NCI-H82 treated with DMSO at 0.1 percent for 48 hours (cell line): Measurements from ENCODE around the gene EHD4.

Experiments used
- DNase-seq: peaks from one replicate; lab custom pipeline; 2025; ENCODE audit not compliant: unreplicated experiment; lab: John Stamatoyannopoulos, UW

EHD4 gene

DNA sequence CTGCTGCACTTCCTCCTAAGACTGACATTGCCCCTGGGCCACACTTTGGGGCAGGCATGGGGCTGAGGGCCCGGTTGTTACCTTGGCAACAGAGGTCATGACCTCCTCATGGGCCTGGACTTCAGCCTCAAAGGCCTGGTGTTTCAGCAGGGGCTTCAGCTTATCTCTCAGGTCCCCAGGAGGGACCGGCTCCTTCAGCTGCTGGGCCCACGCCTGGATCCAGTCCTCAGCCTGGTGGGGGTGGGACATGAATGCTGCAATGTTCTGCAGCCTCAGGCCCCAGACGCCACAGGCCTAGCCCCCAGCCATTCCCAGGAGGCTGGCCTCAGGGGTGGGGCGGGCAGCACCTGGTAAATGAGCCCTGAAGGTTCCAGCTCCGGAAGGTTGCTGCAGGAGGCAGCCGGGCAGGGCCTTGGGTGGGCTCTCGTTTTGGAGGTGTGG lies 106.1 kb downstream of the EHD4 start:
- no peak for DNase-seq

DNA sequence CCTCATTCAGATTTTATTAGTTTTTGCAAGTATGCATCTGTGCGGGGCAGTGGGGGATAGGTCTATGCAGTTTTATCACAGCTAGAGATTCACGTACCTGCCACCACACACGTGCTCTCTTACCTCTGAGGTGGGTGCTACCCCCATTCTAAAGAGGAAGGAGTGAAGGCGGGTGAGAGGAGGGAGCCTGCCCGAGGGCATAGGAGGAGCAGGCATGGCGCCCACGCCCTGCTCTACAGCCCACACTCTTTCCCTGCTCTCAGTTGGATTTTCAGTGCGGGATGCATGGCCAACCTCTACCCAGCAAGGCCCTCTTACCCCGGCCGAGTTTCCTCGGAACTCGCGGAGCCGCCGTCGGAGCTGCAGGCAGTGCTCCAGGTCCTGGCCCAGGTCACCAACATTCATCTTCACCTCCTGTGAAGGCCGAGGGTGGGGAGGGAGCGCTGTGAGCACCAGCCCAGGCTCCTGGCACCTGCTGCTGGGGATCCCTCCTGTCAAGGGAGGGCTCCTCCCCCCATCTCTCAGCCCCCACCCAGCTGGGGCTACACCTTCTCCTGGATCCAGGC lies 106.8 kb downstream of the EHD4 start:
- DNase-seq: no peak

DNA sequence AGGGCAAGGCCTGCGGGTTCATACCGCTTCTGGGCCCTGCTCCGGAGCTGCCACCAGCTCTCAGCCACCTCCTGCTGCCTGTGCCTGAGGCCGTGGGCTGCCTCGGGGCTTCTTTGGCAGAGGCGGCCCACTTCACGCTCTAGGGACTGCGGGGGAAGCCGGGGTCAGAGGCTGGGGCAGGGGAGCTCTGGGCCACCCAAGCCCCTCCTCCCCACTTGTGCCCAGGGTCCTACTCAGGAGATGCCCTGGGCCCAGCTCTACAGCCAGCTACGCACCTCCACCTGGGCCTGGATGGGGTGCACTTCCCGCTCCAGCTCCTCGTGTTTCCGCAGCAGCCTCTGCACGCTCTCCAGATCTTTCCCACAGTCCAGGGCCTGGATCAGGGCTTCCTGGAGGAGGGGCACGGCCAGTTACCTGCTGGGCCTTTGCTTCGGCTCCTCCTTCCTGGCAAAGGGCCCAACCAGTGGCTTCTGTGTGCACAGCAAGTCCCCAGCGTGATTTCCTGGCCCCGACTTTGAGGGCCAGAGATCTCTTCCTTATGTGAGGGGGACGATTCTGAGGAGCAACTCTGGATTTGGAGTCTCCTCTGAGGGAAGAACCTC lies 109.7 kb downstream of the EHD4 start:
- no peak for DNase-seq

DNA sequence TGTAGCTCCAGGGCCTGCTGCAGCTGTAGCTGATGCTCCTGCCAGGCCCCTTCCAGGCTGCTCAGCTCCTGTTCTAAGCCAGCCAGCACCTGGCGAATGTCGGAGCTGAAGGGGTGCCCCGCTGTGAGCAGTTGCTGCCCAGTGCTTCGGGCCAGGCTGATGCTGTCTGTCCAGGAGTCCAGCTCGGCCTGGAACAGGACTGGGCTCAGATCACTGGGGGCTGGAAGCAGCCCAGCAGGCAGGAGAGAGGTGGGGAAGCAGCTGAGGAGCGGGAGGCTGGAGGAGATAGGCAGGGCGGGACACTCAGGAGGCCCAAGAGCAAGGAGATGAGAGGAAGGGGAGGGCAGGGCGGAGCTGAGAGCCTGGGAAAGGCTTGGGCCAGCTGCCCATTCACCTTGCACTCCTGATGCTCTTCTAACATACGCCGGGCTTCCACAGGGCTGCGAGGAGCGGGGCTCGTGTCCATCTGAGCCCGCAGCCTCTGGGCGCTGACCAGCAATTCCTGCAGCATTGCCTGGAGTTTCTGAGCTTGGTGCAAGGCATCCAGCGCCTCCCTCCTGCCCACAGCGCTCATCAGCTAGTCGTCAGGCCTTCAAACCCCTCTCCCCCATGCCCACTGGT lies 110.5 kb downstream of the EHD4 start:
- no peak for DNase-seq

DNA sequence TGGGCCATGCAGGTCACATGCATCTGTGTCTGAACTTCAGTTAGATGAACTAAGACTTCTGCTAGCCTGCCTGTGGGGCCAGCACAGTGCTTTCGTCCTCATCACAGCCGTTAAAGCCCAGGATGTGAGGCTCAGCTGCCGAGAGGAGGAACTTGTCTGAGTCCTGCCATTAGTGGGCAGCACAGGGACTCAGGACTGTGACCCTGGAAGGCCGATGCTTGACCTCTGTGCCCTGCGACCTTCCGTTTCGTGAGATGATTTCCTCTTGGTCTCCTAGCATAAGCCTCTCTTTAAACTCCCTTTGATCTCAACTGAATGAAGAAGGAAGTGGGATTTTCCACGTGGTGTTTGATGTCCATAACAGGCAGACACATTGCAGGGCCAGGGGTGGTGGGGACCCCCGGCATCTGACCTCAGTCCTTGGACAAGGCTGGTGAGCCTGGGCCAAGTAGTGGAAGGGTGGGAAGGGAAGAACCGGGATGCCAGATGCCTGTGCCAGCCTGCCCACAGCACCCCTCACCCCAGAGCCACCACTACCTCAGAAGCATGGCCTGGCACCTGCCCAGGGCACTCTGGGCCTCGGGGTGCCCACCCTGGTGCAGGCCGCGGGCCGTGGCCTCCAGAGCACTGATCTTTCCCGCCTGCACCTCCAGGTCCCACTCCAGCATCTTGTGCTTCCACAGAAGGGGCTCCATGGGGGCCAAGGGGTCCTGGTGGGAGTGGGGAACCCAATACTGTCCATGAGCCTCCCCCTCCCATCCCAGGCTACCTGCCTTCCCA lies 112.1 kb downstream of the EHD4 start:
- DNase-seq: no peak

DNA sequence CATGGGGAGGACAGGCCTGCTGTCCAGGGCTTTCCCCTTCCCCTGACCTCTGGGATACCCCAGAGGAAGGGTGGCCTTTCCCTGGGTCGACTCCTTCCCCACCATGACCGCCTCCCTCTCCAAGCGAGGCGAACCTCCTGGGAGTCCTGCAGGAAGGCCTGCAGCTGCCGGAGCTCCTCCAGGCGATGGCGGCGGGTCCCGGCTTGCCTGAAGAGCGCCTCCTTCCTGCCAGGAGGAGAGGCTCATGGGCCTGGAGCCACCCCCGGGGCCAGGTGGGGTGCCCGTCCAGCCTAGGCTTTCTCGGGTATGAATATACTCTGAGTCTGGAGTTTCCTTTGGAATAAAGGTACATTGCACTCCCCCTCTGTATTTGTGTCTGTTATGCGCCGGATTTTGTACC lies 113.6 kb downstream of the EHD4 start:
- no peak for DNase-seq

DNA sequence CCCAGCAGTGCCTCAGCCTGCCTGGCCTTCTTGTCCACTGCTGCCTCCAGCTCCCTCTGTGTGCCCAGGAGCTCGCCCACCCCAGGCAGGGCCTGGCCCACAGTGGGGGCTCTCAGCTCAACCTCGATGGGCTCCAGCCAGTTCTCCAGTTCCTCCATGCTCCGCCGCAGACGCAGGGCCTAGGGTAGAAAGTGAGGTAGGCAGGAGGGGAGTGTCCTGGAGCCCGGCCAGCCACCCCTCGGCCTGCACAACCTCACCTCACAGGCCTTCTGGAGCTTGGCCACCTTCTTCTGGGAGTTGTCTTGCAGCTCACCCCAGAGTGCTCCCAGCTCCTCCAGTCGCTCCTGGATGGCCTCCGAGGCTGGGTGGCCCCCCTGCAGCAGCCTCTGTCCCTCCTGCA lies 115.0 kb downstream of the EHD4 start:
- DNase-seq: no peak

DNA sequence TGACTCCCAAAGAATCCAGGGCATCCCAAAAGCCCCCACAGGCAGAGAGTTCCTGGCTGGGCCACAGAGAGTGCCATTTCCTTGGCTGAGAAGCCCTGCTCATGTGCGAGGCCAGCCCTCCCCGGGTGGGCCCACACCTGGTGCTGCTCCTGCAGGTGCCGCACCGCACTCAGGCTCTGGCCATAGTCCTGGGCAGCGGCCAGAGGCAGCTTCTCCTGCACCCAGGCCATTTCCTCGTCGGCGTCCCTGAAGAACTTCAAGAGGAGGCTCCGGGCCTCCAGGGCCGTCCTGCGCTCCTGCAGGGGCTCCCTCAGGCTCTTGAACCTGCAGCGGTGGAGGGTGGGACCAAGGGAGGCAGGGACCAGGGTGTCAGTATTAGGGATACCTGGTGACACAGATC lies 115.6 kb downstream of the EHD4 start:
- no peak for DNase-seq

DNA sequence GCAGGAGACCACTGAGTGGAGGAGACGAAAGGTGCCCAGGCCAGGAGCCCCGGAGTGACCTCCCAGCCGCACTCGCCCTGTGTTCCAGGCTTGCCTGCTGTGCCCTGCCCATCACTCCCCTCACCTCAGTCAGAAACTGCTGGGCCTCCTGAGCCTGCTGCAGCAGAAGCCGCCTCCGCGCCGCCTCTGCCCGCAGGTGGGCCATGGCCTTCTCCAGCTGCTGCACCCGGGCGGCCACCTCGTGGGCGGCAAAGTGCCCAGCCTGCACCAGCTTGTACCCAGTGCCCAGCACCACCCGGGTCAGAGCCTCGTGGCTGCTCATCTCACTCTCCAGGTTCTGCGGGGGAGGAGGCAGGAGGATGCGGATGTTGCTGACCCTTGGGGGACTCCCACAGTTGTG lies 116.1 kb downstream of the EHD4 start:
- DNase-seq: no peak

DNA sequence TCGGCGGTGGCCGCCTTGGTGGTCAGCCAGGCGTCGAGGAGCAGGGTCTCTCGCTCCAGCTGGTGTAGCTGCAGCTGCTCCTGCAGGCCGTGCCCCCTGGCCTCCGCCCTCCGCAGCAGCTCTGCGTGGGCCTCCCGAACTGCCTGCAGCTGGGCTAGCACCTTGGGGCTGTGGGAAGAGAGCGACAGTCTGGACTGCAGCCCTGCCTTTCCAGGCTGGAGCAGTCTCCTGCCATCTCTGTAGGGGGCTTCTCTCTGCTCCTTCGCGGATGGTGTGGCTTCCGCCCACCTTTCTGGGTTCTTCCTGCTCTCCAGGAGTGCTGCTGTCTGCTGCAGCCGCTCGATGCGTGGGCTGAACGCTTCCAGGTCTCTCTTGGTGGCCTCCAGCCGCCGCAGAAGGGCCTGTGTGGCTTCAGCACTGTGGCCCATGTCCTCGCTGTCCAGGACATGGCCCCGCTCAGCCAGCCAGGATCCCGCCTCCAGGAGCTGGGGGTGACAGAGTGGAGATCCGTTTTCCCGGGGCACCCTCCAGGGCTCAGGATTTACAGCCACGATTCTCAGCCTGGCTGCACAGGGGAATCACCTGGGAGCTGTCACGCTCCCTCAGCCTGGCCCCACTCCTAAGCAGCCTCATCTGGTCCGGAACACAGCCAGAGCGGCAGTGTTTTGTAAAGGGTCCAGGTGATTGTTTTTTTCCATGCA lies 116.9 kb downstream of the EHD4 start:
- DNase-seq: no peak

DNA sequence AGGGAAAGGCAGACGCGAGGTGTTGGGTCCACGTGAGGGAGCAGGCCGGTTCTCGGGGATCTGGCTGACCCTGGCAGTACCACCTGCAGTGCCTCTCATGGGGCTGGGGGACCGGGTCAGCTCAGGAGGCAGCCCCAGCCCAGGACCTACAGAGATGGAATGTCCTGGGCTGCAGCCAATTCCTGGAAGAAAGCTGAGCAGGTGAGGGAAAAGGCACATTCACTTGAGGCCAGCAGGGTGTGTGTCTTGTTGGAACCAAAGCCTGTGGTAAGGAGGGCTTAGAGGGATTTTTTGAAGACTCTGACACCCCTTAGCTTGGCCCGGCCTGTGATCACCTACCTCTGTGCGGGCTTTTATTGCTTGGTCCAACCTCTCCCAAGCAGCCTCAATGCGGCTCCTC lies 117.9 kb downstream of the EHD4 start:
- DNase-seq: no peak

DNA sequence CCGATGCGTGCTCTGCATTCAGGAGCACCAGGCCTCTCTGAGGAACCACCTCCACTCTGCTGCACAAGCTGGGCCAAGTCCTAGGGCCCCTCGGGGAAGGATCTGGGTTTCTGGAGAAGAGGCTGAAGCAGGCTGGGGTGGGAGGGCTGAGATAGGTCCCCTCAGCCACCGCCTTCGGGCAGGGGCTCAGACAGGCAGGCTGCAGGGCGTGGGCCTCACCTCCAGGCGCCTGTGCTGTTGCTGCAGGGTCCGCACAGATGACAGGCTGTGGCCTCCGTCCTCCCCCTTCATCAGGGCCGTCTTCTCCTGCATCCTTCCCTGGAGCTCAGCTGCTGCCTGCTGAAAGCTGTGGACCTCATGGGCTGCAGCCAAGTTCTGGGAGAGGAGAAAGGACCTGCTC lies 118.5 kb downstream of the EHD4 start:
- no peak for DNase-seq

DNA sequence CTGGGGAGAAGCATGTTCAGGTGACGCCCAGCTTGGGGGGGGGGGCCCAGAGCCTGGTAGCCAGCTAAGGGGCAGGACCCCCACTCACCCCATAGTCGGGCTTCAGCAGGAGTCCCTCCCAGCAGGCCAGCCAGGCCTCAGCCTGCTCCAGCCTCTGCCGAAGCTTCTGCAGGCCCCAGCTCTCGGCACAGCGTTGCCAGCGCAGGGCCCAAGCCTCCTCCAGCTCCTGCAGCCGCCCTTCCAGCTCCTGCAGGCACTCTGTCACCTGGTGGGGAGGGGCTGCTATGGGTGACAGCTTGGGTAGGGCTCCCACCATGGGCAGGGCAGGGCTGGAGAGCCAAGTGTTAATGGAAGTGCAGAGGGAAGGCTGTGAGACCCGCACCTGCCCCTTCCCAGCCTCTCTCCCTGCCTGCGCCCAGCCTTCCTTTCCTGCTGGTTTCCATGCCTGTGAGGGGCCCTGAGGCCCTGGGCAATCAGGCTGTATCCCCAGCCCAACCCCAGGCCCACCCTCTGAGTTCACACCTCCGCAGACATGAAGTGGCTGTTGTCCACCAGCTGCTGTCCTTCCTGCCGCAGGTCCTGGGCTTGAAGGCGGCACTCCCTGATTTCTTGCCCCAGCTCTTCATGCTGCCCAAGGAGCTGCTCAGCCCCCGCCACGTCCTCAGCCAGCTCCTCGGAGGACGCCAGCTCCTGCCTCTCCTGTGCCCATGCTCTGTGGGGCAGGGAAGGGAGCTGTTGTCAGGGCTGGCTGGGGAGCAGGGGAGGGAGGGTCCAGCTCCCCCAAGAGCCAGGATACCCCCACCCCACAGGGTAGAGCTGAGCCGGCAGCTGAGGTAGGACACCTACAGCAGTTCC lies 119.4 kb downstream of the EHD4 start:
- no peak for DNase-seq

DNA sequence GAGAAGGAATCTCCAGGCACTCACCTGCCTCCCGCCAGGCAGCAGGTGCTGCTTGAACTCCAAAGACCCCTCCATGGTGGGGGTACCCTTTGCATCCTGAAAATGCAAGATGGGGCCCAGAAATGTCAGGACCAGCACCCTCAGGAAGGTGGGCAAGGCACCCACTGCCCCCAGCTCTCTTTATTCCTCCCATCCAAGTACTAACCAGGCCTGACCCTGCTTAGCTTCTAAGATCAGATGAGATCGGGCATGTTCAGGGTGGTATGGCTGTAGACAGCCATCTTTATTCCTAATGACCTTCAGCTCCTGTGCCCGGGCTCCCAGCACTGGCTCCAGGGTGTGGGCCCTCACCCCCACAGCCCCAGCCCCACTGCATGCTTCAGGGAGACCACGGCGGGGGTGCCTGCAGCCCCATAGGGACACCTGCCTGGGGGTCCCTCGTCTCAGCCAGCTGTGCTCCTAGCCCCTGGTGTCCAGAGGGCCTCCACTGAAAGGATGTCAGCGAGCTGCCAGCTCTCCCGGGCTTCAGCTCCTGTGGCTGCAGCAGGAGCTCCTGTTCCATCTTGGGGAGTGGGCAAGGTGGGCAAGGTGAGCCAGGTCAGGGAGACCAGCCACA lies 120.5 kb downstream of the EHD4 start:
- DNase-seq: no peak

DNA sequence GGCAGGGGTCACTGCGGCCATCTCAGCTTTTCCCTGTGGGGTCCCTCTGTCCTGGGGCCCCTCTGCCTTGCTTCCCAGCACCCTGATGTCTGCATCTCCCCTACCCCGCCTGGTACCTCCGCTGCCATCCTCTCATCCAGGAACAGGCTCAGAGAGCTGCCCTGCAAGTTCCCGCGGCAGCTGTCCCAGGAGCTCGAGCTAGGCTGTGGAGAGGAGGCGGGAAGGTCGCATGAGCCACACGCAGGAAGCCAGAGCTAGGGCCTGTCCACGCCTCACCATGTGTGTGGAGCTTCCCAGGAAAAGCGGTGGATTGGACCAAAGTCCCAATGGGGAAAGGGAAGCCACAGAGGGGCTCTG lies 121.2 kb downstream of the EHD4 start:
- no peak for DNase-seq

DNA sequence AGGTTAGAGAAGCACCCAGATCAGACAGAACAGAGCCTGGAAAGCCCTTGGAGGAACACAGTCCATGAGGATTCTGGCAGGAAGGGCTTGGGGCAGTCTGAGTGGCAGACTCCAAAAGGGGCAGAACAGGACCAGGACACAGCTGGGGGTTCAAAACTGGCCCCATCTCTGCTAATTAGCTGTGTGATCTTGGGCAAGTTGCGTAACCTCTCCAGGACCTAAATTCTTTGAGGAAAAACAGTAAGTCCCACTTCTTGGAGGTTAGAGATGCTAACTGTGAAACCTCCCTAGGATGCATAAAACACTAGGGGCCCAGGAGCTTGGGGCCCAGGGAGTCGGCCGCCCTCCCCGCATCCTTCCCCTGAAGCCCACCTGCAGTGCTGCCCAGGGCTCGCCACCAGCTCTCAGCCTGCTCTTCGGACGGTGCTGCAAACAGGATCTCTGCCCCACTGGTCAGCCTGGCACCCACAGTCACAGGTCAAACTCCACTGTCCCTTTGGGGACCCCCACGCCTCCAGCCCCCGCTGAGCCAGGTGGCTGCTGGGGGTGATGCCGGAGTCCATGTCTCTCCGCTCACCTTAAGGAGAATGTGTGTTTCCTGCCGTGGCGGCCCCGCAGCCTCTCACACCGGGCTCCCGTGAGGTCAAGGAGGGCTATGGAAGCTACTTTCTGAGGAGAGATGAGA lies 121.7 kb downstream of the EHD4 start:
- DNase-seq: no peak

DNA sequence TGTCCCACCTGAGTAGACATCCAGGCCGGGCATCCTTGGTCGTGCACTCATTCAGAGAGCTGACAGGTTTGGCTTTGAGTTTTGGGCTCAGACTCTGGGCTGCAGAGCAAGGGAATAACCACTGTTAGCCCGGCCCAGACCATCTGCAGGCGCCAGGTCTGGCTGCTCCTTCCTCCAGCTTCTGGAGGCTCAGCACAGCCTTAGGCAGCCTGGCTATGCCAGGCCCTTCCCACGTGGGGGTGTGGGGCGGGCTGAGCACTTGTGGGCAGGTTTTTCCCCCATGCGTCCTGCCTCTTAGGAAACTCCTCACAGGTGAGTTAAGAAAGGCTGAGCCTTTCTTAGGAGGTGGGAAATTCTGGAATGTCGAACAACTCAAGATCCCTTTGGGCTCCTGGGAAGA lies 122.5 kb downstream of the EHD4 start:
- DNase-seq: no peak

DNA sequence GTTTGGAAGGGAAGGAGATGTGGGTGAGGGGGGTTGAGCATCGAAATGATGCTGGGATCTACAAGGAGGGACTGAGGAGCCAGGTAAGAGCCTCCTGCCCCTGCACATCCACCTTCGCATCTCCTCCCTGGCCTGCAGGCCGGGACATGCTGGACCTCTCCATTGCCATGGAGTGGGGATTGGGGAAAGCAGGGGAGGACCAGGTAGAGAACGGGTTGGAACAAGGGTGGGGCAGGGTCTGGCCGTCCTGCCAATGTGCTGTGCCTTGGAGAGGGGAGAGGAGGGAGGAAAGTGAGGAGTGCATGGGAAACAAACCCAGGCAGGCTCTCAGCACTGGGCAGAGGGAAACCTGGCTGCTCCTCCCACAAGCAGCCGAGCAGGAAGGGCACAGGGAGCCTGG lies 123.2 kb downstream of the EHD4 start:
- DNase-seq: no peak

DNA sequence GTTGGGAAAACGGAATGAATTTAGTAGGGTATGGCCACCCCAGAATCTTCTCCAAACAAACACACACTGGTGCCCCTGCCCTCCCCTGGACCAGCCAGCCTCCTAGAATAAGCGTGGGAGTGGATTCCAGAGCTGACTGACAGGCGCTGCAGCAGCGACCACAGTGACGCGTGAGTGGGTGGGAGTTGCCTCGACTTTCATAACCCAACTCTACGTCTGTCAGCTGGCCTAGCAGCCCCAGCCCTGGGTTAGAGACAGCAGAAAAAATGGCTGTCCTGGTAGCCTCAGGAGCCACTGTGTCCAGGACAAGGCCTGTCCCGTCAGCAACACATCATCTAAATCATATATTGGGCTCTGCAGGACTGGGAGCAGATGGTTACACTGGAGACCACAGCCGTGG lies 123.7 kb downstream of the EHD4 start:
- no peak for DNase-seq

DNA sequence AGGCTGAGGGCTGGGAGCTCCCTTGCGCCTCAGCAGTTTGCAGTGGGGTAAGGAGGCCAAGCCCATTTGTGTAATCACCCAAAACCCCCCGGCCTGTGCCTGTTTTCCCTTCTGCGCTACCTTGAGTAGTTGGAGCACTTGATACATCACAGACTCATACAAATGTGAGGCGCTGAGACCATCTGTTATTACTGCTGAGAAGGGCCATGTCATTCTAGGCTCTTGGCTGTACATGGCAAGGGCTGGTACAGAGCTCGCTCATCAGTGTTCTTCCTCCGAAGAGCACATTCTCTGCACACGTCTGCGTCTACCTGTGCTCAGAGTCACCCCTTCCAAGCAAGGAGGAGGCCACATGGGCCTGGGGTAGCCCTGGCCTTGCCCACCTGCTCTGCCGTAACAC lies 124.4 kb downstream of the EHD4 start:
- DNase-seq: no peak
